HG02938 (cell line): ENCODE data around the gene RPL31.

Experiments used
- ATAC-seq: cut with Tn5 transposase; IDR thresholded peaks from one replicate; pipeline ENCODE4 v1.9.1; 2021; ENCODE audit warnings: mild to moderate bottlenecking, moderate library complexity; ENCODE audit not compliant: unreplicated experiment

Gene RPL31

DNA sequence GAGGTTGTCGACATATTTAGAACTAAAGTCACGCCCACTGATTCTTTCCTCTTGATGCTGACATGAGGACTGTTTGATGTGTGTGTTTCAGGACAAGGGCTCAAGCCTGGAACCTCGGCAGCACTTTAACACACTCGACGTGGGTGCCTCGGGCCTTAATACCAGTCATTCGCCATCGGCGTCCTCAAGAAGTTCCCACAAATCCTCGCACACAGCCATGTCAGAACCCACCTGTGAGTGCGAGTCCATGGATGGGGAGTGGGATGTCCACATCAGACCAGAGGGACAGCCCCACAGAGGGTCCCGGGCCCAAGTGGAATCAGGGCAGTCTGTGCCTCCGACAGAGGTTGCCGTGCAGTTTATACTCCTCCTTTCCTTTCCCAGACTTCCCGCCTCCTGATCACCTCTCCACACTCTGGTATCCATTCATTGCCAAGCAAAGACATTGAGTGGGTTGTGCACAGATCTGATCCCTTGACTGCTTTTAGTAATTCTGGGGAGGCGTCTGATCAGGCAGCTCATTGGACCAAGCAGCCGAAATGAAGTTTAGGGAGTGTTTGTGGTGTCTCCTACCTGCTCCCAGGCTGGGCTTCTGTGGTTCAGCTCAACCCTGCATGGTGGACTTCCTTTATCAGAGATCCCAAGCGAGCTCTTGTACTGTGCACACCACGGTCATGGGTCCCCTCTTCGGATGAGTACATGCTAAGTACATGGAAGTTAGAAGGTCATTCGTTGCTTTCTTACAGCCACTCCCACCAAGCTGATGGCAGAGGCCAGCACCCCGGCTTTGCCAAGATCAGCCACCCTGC lies 27.2 kb upstream of the RPL31 start:
- no peak for ATAC-seq

GRCh38 chr2:100975521-100975785 lies 26.6 kb upstream of the RPL31 start:
- ATAC-seq: no peak

GRCh38 chr2:100976061-100976460 lies 26.0 kb upstream of the RPL31 start:
- no peak for ATAC-seq

- peak; percentile 82 for ATAC-seq
Measured at GRCh38 chr2:100976645-100977391, 25.3 kb upstream of the RPL31 start.

DNA sequence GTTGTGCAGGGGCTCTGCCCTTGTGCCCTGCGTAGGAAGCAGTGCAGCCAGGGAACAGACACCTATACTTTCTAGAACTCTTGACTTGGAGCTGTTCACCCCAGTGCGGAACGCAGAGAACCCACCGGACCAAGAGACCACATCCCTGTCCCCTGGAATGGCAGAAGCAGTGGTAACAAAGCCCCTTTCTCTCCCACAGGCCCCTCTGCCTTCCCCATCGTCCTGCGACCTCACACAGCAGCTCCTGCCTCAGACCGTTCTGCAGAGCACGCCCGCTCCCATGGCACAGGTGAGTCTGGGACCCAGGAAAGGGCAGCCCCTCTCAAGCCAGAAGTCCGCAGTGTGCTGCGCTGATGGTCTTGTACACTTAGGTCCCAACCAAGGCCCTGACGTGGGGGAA lies 24.6 kb upstream of the RPL31 start:
- no peak for ATAC-seq

- ATAC-seq: no peak
Measured at GRCh38 chr2:100978582-100979191, 23.4 kb upstream of the RPL31 start.

DNA sequence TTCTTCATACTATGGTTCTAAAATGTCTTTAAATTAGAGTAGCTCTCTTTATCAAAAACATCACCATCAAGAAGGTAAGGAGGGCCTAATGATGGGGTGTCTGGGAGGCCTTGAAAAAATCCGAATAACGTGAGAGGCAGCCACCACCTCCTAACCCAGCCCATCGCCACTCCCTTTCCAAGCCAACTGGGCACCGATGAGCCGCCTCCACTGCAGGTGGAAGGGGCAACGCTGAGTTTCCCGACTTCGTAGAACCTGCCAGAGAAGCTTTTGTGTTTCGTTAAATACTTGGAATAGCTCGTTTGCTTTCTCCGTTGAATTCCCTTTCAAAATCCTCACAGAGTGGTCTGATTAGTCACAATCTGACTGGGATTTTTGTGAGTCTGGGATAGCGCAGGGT lies 22.0 kb upstream of the RPL31 start:
- ATAC-seq: no peak

DNA sequence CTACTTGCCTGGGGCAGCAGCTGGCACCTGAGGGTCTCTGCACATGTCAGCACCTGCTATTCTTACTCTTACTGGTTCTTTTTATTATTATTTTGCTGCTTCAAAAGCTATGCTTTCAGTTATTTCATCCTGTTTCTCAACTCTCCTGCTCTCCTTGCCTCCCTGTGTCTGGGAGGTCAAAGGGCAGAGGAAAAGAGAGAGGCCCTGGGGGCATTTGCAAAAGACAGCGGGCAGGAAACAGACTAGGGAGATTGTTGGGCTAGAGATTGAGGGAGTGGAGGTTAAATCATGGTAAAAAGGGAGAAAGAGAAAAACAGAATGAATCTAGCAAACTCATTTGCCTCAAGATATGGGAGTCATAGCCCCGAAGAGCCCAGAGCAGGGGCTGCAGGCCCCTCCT lies 21.1 kb upstream of the RPL31 start:
- no peak for ATAC-seq

GRCh38 chr2:100982431-100982861 lies 19.6 kb upstream of the RPL31 start:
- no peak for ATAC-seq

DNA sequence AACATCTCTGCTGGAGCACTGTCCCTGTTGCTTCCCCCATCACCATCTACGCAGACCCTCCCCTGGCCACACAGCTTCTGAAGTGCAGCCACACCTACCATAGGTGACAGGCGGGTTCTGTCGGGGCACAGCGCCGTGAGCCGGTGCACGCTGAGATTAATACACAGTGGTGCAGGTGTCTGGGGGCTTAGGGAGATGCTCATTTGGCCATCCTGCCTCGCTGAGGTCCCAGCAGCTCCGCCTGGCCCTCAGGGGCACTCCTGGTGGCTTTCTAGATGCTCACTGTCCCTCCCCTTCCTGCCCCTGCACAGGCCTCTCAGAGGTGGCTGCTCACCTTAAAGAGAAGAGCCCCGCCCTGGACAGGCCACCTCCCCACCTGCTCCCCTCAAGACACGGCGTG lies 18.9 kb upstream of the RPL31 start:
- no peak for ATAC-seq

DNA sequence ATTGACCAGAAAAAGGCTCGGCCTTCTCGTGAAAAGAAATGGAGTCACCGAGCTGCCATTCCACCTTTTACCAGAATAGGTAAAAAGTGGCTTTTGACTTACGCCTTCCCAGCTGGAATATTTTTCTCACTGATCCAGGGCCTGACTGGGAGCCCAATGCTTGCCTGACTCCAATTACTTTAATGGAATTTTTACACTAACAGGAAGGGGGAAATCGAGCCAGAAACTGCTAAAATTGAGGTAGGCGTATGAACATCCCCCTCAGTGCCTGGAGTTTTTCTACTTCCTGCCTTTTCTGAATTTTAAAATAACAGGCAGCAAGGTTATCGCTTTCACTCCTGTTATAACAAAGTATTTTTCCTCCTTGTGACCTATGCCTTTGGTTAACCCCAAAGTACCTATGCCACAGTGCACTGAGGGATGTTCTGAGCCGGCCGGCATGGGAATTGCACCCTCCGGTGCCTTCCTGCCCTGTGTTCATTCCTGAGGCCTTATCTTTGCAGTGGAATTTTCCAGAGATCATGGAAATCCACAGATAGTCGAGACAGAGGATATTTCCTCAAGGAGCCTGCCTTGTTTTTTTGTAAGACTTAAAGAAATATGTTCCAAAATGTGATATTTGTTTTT lies 18.3 kb upstream of the RPL31 start:
- no peak for ATAC-seq

DNA sequence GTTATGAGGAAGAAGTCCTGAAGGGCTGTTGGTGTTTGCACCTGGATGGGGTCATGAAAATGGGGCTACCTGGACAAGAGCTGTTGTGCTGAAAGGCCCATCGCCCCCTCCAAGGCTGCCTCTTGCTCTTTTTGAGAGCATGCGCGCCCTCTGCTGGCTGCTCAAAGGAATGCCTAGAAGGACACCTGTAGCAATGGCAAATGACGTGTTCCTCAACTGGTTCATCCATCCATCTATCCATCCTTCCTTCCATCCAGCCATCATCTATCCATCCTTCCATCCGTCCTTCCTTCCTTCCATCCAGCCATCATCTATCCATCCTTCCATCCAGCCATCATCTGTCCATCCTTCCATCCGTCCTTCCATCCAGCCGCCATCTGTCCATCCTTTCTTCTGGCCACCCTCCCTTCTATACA lies 17.2 kb upstream of the RPL31 start:
- no peak for ATAC-seq

DNA sequence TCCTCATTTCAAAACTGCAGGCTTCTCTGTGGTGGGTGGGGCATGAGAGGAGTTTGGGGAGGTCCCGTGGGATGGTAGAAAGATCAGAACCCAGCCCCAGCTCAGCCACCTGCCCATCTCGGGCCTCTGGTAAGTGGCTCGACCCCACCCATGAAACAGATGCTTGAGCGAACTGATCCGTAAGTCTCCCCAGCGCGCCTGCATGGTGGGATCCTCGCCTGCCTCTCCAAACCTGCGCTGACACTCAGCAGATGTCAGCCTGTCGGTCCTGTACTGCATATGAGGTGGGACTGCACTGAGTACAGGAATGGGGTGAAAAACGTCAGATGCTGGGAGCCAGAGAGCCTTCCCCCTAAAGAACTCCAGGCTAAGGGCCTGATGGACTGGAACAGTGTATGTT lies 15.9 kb upstream of the RPL31 start:
- no peak for ATAC-seq

- ATAC-seq: no peak
Measured at GRCh38 chr2:100987536-100987935, 14.6 kb upstream of the RPL31 start.

- no peak for ATAC-seq
Measured at GRCh38 chr2:100987974-100988373, 14.1 kb upstream of the RPL31 start.

- ATAC-seq: no peak
Measured at GRCh38 chr2:100988630-100989417, 13.3 kb upstream of the RPL31 start.

- no peak for ATAC-seq
Measured at GRCh38 chr2:100989666-100990065, 12.4 kb upstream of the RPL31 start.

GRCh38 chr2:100990166-100990565 lies 11.9 kb upstream of the RPL31 start:
- ATAC-seq: no peak

- no peak for ATAC-seq
Measured at GRCh38 chr2:100990650-100991403, 11.3 kb upstream of the RPL31 start.

GRCh38 chr2:100991404-100991773 lies 10.7 kb upstream of the RPL31 start:
- ATAC-seq: no peak
